ENCODE data around the gene TRAPPC10.

TRAPPC10 gene

DNA sequence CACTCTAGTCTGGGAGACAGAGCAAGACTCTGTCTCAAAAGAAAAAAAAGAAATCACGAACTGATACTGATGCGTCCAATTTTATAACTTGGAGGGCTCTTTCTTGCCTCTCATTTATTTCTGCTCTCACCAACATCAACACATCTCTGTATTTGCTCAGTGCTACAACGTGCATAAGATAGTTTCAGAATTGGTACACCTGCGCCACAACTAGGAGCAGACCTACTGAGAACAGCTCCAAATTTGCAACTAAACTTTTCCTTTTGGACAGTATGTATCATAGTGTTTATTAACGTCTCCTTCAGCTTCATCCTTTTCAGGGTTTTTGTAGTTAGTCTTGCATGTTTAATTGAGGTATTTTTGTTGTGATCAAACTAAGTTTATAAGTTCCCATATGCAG is 27.7 kb downstream of the TRAPPC10 start:
- Histone ChIP-seq H3K27me3 (no peaks in the 10 kb centered on the region), H3K4me1 (ENCODE audit: control insufficient read depth in 1 of 2, insufficient read depth in 1 of 2, low read depth in 1 of 2, low read length in 1 of 2) (no peaks in the 10 kb centered on the region), H3K27ac (no peak overlapping the region), H3K36me3 (peaks cover 64% of the 10 kb centered on the region), H3K4me3 (ENCODE audit: low read depth in 1 of 2, low read length in 1 of 2) (no peak overlapping the region), H3K9me3 (no peaks in the 10 kb centered on the region)
- TF ChIP-seq, protein P1, sequence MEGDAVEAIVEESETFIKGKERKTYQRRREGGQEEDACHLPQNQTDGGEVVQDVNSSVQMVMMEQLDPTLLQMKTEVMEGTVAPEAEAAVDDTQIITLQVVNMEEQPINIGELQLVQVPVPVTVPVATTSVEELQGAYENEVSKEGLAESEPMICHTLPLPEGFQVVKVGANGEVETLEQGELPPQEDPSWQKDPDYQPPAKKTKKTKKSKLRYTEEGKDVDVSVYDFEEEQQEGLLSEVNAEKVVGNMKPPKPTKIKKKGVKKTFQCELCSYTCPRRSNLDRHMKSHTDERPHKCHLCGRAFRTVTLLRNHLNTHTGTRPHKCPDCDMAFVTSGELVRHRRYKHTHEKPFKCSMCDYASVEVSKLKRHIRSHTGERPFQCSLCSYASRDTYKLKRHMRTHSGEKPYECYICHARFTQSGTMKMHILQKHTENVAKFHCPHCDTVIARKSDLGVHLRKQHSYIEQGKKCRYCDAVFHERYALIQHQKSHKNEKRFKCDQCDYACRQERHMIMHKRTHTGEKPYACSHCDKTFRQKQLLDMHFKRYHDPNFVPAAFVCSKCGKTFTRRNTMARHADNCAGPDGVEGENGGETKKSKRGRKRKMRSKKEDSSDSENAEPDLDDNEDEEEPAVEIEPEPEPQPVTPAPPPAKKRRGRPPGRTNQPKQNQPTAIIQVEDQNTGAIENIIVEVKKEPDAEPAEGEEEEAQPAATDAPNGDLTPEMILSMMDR (IDR thresholded peaks at IDR 0.05) = no peak

DNA sequence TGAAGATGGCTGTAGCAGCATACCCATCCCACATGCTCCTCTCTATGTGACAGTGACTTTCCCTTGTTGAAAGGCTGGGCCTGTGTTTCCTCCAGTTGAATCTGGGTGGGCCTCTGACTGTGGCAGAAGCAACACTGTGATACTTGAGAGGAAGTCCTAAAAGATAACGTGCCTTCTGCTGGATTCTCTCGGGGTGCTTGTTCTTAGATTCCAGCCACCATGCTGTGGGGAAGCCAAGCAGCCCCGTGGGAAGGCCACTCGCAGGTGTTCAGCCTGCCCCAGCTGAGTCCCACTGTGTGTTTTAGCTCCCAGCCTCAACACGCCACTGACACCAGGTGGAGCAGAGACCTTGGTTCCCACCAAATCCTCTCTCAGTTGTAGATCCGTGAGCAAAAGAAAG is 31.5 kb downstream of the TRAPPC10 start:
- peaks cover 52% of the 10 kb centered on the region for H3K36me3 ChIP-seq
- TF ChIP-seq, protein P1 (IDR thresholded peaks at IDR 0.05) = no peak
- H3K4me1 ChIP-seq (ENCODE audit: control insufficient read depth in 1 of 2, insufficient read depth in 1 of 2, low read depth in 1 of 2, low read length in 1 of 2) = no peaks in the 10 kb centered on the region

DNA sequence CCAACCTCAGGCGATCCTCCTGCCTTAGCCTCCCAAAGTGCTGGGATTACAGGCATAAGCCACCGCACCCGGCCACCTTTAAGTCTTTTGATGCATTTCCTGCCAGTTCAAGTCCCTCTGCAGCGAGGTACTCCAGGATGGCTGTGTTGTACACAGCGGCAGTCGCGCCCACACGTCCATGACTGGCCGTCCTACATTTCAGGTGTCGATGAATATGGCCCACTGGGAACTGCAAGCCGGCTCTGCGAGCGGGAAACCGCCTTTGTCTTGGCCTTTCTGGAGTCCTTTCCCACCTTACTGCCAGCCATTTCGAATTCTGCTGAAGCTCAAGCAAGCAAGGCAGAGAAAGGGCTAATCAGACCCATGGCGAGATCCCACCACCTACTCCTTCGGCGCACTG is 34.6 kb downstream of the TRAPPC10 start:
- peaks cover 53% of the 10 kb centered on the region for H3K36me3 ChIP-seq
- no peak overlapping the region for H3K4me3 ChIP-seq (ENCODE audit: low read depth in 1 of 2, low read length in 1 of 2)
- H3K4me1 ChIP-seq (ENCODE audit: control insufficient read depth in 1 of 2, insufficient read depth in 1 of 2, low read depth in 1 of 2, low read length in 1 of 2) = no peaks in the 10 kb centered on the region
- H3K27me3 ChIP-seq = no peaks in the 10 kb centered on the region
- H3K27ac ChIP-seq = no peak overlapping the region
- no peaks in the 10 kb centered on the region for H3K9me3 ChIP-seq
- TF ChIP-seq, protein P1 (IDR thresholded peaks at IDR 0.05) = no peak

More for the DNA sequence above, 31.5 kb downstream of the TRAPPC10 start:
- H3K4me3 ChIP-seq (ENCODE audit: low read depth in 1 of 2, low read length in 1 of 2) = no peak overlapping the region
- no peak overlapping the region for H3K27ac ChIP-seq
- H3K9me3 ChIP-seq = no peaks in the 10 kb centered on the region
- H3K27me3 ChIP-seq = no peaks in the 10 kb centered on the region

DNA sequence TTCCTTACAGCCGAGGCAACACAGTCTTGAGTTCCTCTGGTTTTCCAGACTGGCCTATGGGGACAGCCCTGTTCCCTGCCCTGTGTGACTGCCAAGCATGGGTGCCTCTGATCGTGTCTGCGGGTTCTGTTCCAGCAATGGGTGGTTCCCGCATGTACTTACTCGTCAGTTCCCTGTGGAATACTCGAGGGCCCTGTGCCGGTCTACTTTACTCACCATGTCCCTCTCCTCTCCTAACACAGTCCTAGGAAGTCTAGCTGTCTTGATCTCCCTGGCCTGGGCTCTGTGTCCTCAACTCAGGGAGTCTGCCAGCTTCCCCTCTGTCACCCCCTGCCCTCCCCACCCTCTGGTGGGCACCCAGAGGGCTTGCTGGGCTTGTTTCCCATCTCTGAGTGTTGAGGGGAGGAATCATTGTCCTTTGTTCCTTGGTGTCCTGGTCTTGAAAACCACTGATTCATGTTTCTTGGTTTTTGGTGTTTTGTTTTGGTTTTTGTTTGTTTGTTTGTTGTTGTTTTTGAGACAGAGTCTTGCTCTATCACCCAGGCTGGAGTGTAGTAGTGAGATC is 36.0 kb downstream of the TRAPPC10 start:
- Histone ChIP-seq H3K27me3 (no peaks in the 10 kb centered on the region), H3K4me1 (ENCODE audit: control insufficient read depth in 1 of 2, insufficient read depth in 1 of 2, low read depth in 1 of 2, low read length in 1 of 2) (no peaks in the 10 kb centered on the region), H3K9me3 (no peaks in the 10 kb centered on the region), H3K4me3 (ENCODE audit: low read depth in 1 of 2, low read length in 1 of 2) (no peak overlapping the region), H3K36me3 (peaks cover 66% of the 10 kb centered on the region), H3K27ac (no peak overlapping the region)
- TF ChIP-seq, protein P1 (IDR thresholded peaks at IDR 0.05) = no peak

DNA sequence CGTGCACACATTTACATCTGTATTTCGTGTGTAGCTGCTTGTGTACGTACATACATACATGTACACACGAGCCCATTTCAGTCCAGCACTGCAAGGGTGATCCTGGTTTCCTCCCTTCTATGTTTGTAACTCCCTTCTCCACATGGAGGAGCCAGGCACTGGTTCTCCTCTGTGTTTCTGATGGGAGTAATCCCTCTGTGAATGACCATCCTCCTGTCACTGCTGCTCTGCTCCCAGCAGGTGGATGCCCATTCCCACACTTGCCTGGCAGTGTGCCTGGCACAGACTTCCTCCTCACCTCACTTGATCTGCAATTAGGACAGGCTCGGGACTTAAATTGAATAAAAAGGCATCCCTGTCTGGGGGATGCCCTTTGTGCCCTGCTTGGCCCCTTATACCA is 37.1 kb downstream of the TRAPPC10 start:
- no peaks in the 10 kb centered on the region for H3K27me3 ChIP-seq
- H3K9me3 ChIP-seq = no peaks in the 10 kb centered on the region
- H3K4me3 ChIP-seq (ENCODE audit: low read depth in 1 of 2, low read length in 1 of 2) = no peak overlapping the region
- no peaks in the 10 kb centered on the region for H3K4me1 ChIP-seq (ENCODE audit: control insufficient read depth in 1 of 2, insufficient read depth in 1 of 2, low read depth in 1 of 2, low read length in 1 of 2)
- H3K27ac ChIP-seq = no peak overlapping the region
- TF ChIP-seq, protein P1 (IDR thresholded peaks at IDR 0.05) = no peak
- H3K36me3 ChIP-seq = peaks cover 63% of the 10 kb centered on the region

DNA sequence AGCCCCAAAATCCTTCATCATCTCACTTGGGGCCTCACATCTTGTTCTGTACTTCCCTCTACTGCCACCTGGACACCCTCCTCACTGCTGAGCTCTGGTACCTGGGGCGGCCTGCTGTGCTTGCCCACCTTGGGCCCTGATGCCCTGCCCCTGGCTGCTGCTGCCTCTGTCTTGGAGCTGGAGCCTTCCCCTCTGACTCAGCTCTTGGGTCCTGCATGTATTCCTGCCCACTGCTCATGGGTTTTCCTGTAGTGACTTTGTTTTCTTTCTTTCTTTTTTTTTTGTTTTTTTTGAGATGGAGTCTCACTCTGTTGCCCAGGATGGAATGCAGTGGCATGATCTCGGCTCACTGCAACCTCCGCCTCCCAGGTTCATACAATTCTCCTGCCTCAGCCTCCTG is 37.5 kb downstream of the TRAPPC10 start:
- Histone ChIP-seq H3K9me3 (no peaks in the 10 kb centered on the region), H3K27ac (no peak overlapping the region)

More for the DNA sequence above, 37.5 kb downstream of the TRAPPC10 start:
- peaks cover 67% of the 10 kb centered on the region for H3K36me3 ChIP-seq
- TF ChIP-seq, protein P1 (IDR thresholded peaks at IDR 0.05) = no peak
- no peaks in the 10 kb centered on the region for H3K27me3 ChIP-seq
- no peaks in the 10 kb centered on the region for H3K4me1 ChIP-seq (ENCODE audit: control insufficient read depth in 1 of 2, insufficient read depth in 1 of 2, low read depth in 1 of 2, low read length in 1 of 2)
- H3K4me3 ChIP-seq (ENCODE audit: low read depth in 1 of 2, low read length in 1 of 2) = no peak overlapping the region
